Measurements from ENCODE around the gene TTLL1.
"Not testable (repeated sequence)": the region's sequence is repeated elsewhere in the genome, so short reads cannot be mapped to it uniquely, and the experiment has no call there.

TTLL1 gene

GRCh38 chr22:43031617-43032016 lies 57.6 kb downstream of the TTLL1 start:
- H3K4me3 ChIP-seq (ENCODE audit: low read length) = no peak overlapping the region
- DNase-seq (ENCODE audit: low read depth, low spot score) = no peak

GRCh38 chr22:43018615-43019014 lies 70.6 kb downstream of the TTLL1 start:
- DNase-seq (ENCODE audit: low read depth, low spot score) = no peak
- H3K4me3 ChIP-seq (ENCODE audit: low read length) = no peak overlapping the region

- H3K4me3 ChIP-seq (ENCODE audit: low read length) = no peak overlapping the region
- no peak for DNase-seq (ENCODE audit: low read depth, low spot score)
Measured at GRCh38 chr22:43017525-43018460, 71.4 kb downstream of the TTLL1 start.

GRCh38 chr22:43016150-43016549 lies 73.0 kb downstream of the TTLL1 start:
- H3K4me3 ChIP-seq (ENCODE audit: low read length) = not testable (repeated sequence)

GRCh38 chr22:43015677-43016042 lies 73.5 kb downstream of the TTLL1 start:
- H3K4me3 ChIP-seq (ENCODE audit: low read length) = peak overlapping the region; percentile 66
- no peak for DNase-seq (ENCODE audit: low read depth, low spot score)

More at GRCh38 chr22:43016150-43016549, 73.0 kb downstream of the TTLL1 start:
- DNase-seq (ENCODE audit: low read depth, low spot score) = not testable (repeated sequence)

GRCh38 chr22:43014869-43015676 lies 74.1 kb downstream of the TTLL1 start, which contains the start of gene PACSIN2:
TSS of gene PACSIN2 (minus strand) at chr22:43015149. CDS start at chr22:42912080, 103,069 bp downstream.
- DNase-seq (ENCODE audit: low read depth, low spot score) = peak; percentile 96
- H3K4me3 ChIP-seq (ENCODE audit: low read length) = peak within 1 kb of the TSS; percentile 85

- no peak for DNase-seq (ENCODE audit: low read depth, low spot score)
- peak overlapping the region; percentile 85 for H3K4me3 ChIP-seq (ENCODE audit: low read length)
Measured at GRCh38 chr22:43014316-43014868, 74.8 kb downstream of the TTLL1 start.

- H3K4me3 ChIP-seq (ENCODE audit: low read length) = peak overlapping the region; percentile 85
Measured at GRCh38 chr22:43013355-43014315, 75.6 kb downstream of the TTLL1 start.

GRCh38 chr22:43012390-43012789 lies 76.8 kb downstream of the TTLL1 start:
- DNase-seq (ENCODE audit: low read depth, low spot score) = no peak
- H3K4me3 ChIP-seq (ENCODE audit: low read length) = no peak overlapping the region

More at GRCh38 chr22:43013355-43014315, 75.6 kb downstream of the TTLL1 start:
- no peak for DNase-seq (ENCODE audit: low read depth, low spot score)

- no peak overlapping the region for H3K4me3 ChIP-seq (ENCODE audit: low read length)
- DNase-seq (ENCODE audit: low read depth, low spot score) = no peak
Measured at GRCh38 chr22:43011079-43011478, 78.1 kb downstream of the TTLL1 start.

GRCh38 chr22:43009444-43009843 lies 79.7 kb downstream of the TTLL1 start:
- H3K4me3 ChIP-seq (ENCODE audit: low read length) = no peak overlapping the region
- DNase-seq (ENCODE audit: low read depth, low spot score) = no peak

GRCh38 chr22:43008921-43009320 lies 80.3 kb downstream of the TTLL1 start:
- H3K4me3 ChIP-seq (ENCODE audit: low read length) = no peak overlapping the region
- no peak for DNase-seq (ENCODE audit: low read depth, low spot score)

- no peak overlapping the region for H3K4me3 ChIP-seq (ENCODE audit: low read length)
- DNase-seq (ENCODE audit: low read depth, low spot score) = no peak
Measured at GRCh38 chr22:43008509-43008908, 80.7 kb downstream of the TTLL1 start.

GRCh38 chr22:43007519-43008102 lies 81.6 kb downstream of the TTLL1 start:
- DNase-seq (ENCODE audit: low read depth, low spot score) = no peak
- no peak overlapping the region for H3K4me3 ChIP-seq (ENCODE audit: low read length)

GRCh38 chr22:43006753-43007152 lies 82.4 kb downstream of the TTLL1 start:
- no peak overlapping the region for H3K4me3 ChIP-seq (ENCODE audit: low read length)
- no peak for DNase-seq (ENCODE audit: low read depth, low spot score)

- DNase-seq (ENCODE audit: low read depth, low spot score) = no peak
- no peak overlapping the region for H3K4me3 ChIP-seq (ENCODE audit: low read length)
Measured at GRCh38 chr22:43006016-43006505, 83.1 kb downstream of the TTLL1 start.

- no peak for DNase-seq (ENCODE audit: low read depth, low spot score)
- H3K4me3 ChIP-seq (ENCODE audit: low read length) = no peak overlapping the region
Measured at GRCh38 chr22:43005106-43005505, 84.1 kb downstream of the TTLL1 start.

Data from Jurkat, Clone E6-1 (cell line).